Stimulated activated CD4-positive, alpha-beta T cell treated with anti-CD3 and anti-CD28 coated beads, Interleukin-1b, Interleukin-23, amount 100 ng/mL, for 1 hour (primary cell): ENCODE data around the gene RGR.

Experiments
- DNase-seq, 2 donors: peaks; one replicate each; pipeline ENCODE4 v3.0.0-alpha.2; 2020; ENCODE audit warnings: low read depth in 2 of 2

Gene RGR

GRCh38 chr10:84244651-84245270 lies at the start of gene RGR:
RGR (plus strand) TSS chr10:84245053; CDS start chr10:84245091, 38 bp downstream.
- no peak for DNase-seq

- no peak for DNase-seq
Observed at GRCh38 chr10:84196083-84196482, 48.8 kb upstream of the RGR start.

- no peak for DNase-seq
Observed at GRCh38 chr10:84196941-84197340, 47.9 kb upstream of the RGR start.

- DNase-seq: no peak
Observed at GRCh38 chr10:84197643-84198042, 47.2 kb upstream of the RGR start.

GRCh38 chr10:84198206-84198915 lies 46.5 kb upstream of the RGR start:
- DNase-seq: no peak

- DNase-seq: no peak
Observed at GRCh38 chr10:84200537-84201243, 44.2 kb upstream of the RGR start.

- DNase-seq: no peak
Observed at GRCh38 chr10:84201244-84201606, 43.6 kb upstream of the RGR start.

- DNase-seq: no peak
Observed at GRCh38 chr10:84201682-84202081, 43.2 kb upstream of the RGR start.

- DNase-seq: no peak
Observed at GRCh38 chr10:84202349-84202748, 42.5 kb upstream of the RGR start.

GRCh38 chr10:84204122-84204521 lies 40.7 kb upstream of the RGR start:
- no peak for DNase-seq

GRCh38 chr10:84204610-84205009 lies 40.2 kb upstream of the RGR start:
- DNase-seq: no peak

GRCh38 chr10:84205049-84205852 lies 39.6 kb upstream of the RGR start:
- peak; percentile 18 to 36 for DNase-seq

- DNase-seq: no peak
Observed at GRCh38 chr10:84205853-84206525, 38.9 kb upstream of the RGR start.

- DNase-seq: no peak
Observed at GRCh38 chr10:84208023-84208422, 36.8 kb upstream of the RGR start.

GRCh38 chr10:84211566-84211965 lies 33.3 kb upstream of the RGR start:
- no peak for DNase-seq

- no peak for DNase-seq
Observed at GRCh38 chr10:84212014-84212413, 32.8 kb upstream of the RGR start.

- no peak for DNase-seq
Observed at GRCh38 chr10:84213076-84213475, 31.8 kb upstream of the RGR start.

GRCh38 chr10:84214046-84214572 lies 30.7 kb upstream of the RGR start:
- DNase-seq: no peak

GRCh38 chr10:84214612-84215235 lies 30.1 kb upstream of the RGR start:
- no peak for DNase-seq

GRCh38 chr10:84216834-84217233 lies 28.0 kb upstream of the RGR start:
- no peak for DNase-seq

- DNase-seq: no peak
Observed at GRCh38 chr10:84217746-84218145, 27.1 kb upstream of the RGR start.
